B cell (primary cell): ENCODE results near the gene PDLIM5. TPM values are rescaled to one million over a fixed set of nuclear protein-coding genes. Genes with fewer than 3 reads are reported as not detected.

ENCODE experiments used
- ATAC-seq: fragments of 200-7000 bp; cut with Tn5 transposase; one replicate; pipeline ENCODE4 v1.10.0; 2021; ENCODE audit warnings: low read depth, mild to moderate bottlenecking, moderate number of reproducible peaks, moderate library complexity
- CTCF ChIA-PET: fragments of 350-600 bp; sonication (Branson Sonifier 250); formaldehyde crosslinking; loops from one replicate; lab custom pipeline; 2021; ENCODE audit warnings: antibody characterized with exemption, inconsistent platforms; lab: Charles Lee
- POLR2A ChIA-PET: fragments of 350-600 bp; sonication (Branson Sonifier 250); formaldehyde crosslinking; loops from one replicate; lab custom pipeline; 2021; ENCODE audit warnings: antibody characterized with exemption; lab: Charles Lee
- DNase-seq: peaks from one replicate; pipeline ENCODE4 v3.0.0; 2013
- H2AFZ ChIP-seq: 2 replicates; pipeline ENCODE4 v1.6.1; 2012; ENCODE audit warnings: mild to moderate bottlenecking, low read depth, low read length; ENCODE audit not compliant: insufficient read depth, poor library complexity, severe bottlenecking
- H3K27ac ChIP-seq, 2 donors: 1 replicate in 1 of 2; 2 replicates in 1 of 2; pipeline ENCODE4 v1.5.1; 2012 to 2013; ENCODE audit warnings: low read length in 2 of 2, mild to moderate bottlenecking in 2 of 2, moderate library complexity in 1 of 2
- H3K27me3 ChIP-seq, 4 experiments: fragments of 200-600 bp in 1 of 4; sonication (generic) in 1 of 4; replicated peaks in 1 of 4; 1 replicate in 2 of 4; 2 replicates in 2 of 4; pipeline versions ENCODE4 v1.6.1 to v1.7.0; 2013 to 2016; ENCODE audit warnings: low read length in 3 of 4, mild to moderate bottlenecking in 2 of 4, mixed read lengths in 1 of 4, moderate library complexity in 1 of 4; ENCODE audit not compliant: insufficient read depth in 4 of 4, control insufficient read depth in 3 of 4; ENCODE audit errors: control extremely low read depth in 1 of 4
- H3K36me3 ChIP-seq, 2 experiments: replicated peaks in 1 of 2; 1 replicate in 1 of 2; 2 replicates in 1 of 2; pipeline versions ENCODE4 v1.6.1 to v1.7.1; 2013; ENCODE audit warnings: low read length in 1 of 2; ENCODE audit not compliant: insufficient read depth in 2 of 2, control insufficient read depth in 1 of 2; ENCODE audit errors: control extremely low read depth in 1 of 2, extremely low read depth in 1 of 2
- H3K4me1 ChIP-seq, 2 donors: fragments of 200-600 bp in 1 of 2; sonication (generic) in 1 of 2; 1 replicate in 1 of 2; 2 replicates in 1 of 2; pipeline versions ENCODE4 v1.5.1 to v1.6.1; 2013 to 2017; ENCODE audit warnings: low read length in 2 of 2; ENCODE audit not compliant: control insufficient read depth in 2 of 2, insufficient read depth in 2 of 2
- H3K4me2 ChIP-seq: replicated peaks from 2 replicates; pipeline ENCODE3; 2012; ENCODE audit warnings: mild to moderate bottlenecking, low read depth, low read length; ENCODE audit not compliant: poor library complexity, severe bottlenecking
- H3K4me3 ChIP-seq, 5 experiments: fragments of 200-600 bp in 1 of 5; sonication (generic) in 1 of 5; 1 replicate in 3 of 5; 2 replicates in 2 of 5; pipeline versions ENCODE4 v1.5.1 to v1.7.0; 2011 to 2016; ENCODE audit warnings: low read length in 4 of 5, mild to moderate bottlenecking in 4 of 5, low read depth in 2 of 5, control low read depth in 1 of 5, moderate library complexity in 1 of 5; ENCODE audit not compliant: insufficient read depth in 1 of 5; ENCODE audit errors: control extremely low read depth in 1 of 5, extremely low read depth in 1 of 5
- H3K79me2 ChIP-seq: fragments of 200-600 bp; sonication (generic); one replicate; pipeline ENCODE4 v1.6.0; 2016; ENCODE audit warnings: low read length; ENCODE audit not compliant: control insufficient read depth, insufficient read depth
- H3K9ac ChIP-seq: fragments of 200-600 bp; sonication (generic); 2 replicates; pipeline ENCODE4 v1.6.1; 2017; ENCODE audit warnings: mild to moderate bottlenecking, low read length, moderate library complexity
- H3K9me3 ChIP-seq, 3 donors: one replicate each; pipeline versions ENCODE4 v1.6.1 to v1.7.1; 2013; ENCODE audit warnings: low read length in 2 of 3; ENCODE audit not compliant: control insufficient read depth in 2 of 3, insufficient read depth in 1 of 3; ENCODE audit errors: control extremely low read depth in 1 of 3
- H4K20me1 ChIP-seq: 2 replicates; pipeline ENCODE4 v1.6.0; 2012; ENCODE audit warnings: mild to moderate bottlenecking, low read length; ENCODE audit not compliant: insufficient read depth, control insufficient read depth, poor library complexity, severe bottlenecking
- H3K27ac Mint-ChIP-seq: one replicate; pipeline ENCODE4 v1.8.0; 2021; ENCODE audit warnings: mixed read lengths
- H3K27me3 Mint-ChIP-seq: one replicate; pipeline ENCODE4 v1.8.0; 2021; ENCODE audit warnings: mixed read lengths
- H3K4me1 Mint-ChIP-seq: one replicate; pipeline ENCODE4 v1.8.0; 2021; ENCODE audit warnings: mixed read lengths
- H3K4me3 Mint-ChIP-seq: one replicate; pipeline ENCODE4 v1.8.0; 2021; ENCODE audit warnings: mixed read lengths
- H3K9me3 Mint-ChIP-seq: one replicate; pipeline ENCODE4 v1.8.0; 2022; ENCODE audit warnings: mixed read lengths; ENCODE audit not compliant: insufficient read depth
- CTCF ChIP-seq: fragments of 200-600 bp; IDR thresholded peaks from one replicate; pipeline ENCODE4 v1.8.0; 2022; ENCODE audit warnings: antibody characterized with exemption, mild to moderate bottlenecking
- EZH2 ChIP-seq: IDR thresholded peaks from 2 replicates; pipeline ENCODE4 v1.6.1; 2012; ENCODE audit warnings: borderline replicate concordance, low read depth, mild to moderate bottlenecking, moderate library complexity, low read length; ENCODE audit not compliant: insufficient read depth, poor library complexity, severe bottlenecking
- WGBS: methylation state at CpG from one replicate; pipeline ENCODE4 v1.1.5; 2013; ENCODE audit warnings: missing lambda C conversion rate; ENCODE audit not compliant: insufficient coverage; 5-methylcytosine and 5-hydroxymethylcytosine counted together
- intact Hi-C: fragments of 100-400 bp; cut with micrococcal nuclease; formaldehyde crosslinking; loops from one replicate; pipeline ENCODE4 v1.10.0; 2022
- polyA plus RNA-seq: library from polyadenylated mRNA; depleted of rRNA; stranded (reverse); fragments of >200 nt; gene quantifications from 2 replicates; pipeline ENCODE4 v1.2.3, GENCODE V29; 2012
- total RNA-seq, 2 donors: library from RNA; stranded (reverse); fragments of 120-200 nt in 1 of 2; gene quantifications; 1 replicate in 1 of 2; 2 replicates in 1 of 2; pipeline versions ENCODE4 v1.2.3 to v1.2.4, GENCODE V29; 2013 to 2022

Gene PDLIM5
- total and polyA plus RNA-seq, 2 donors (not counting 1 experiment from before 2014, with no cell fraction given) = 24.0 to 30.2 TPM

- no peak overlapping the region for H3K9ac ChIP-seq
- no peak overlapping the region for H3K4me3 ChIP-seq
- Mint-ChIP-seq H3K4me3 (no peak overlapping the region), H3K9me3 (no peaks in the 10 kb centered on the region), H3K27ac (no peak overlapping the region), H3K27me3 (peaks cover 4% of the 10 kb centered on the region), H3K4me1 (no peaks in the 10 kb centered on the region)
- H3K79me2 ChIP-seq = no peaks in the 10 kb centered on the region
- POLR2A ChIA-PET = no interaction called here
- no peak for TF ChIP-seq EZH2
- TF ChIP-seq CTCF = no peak
- H3K4me1 ChIP-seq = no peaks in the 10 kb centered on the region
- no peaks in the 10 kb centered on the region for H3K36me3 ChIP-seq
- intact Hi-C loops = no loop called here
- no peaks in the 10 kb centered on the region for H3K9me3 ChIP-seq
- no peak for ATAC-seq
- H2AFZ ChIP-seq = no peak overlapping the region
- no peaks in the 10 kb centered on the region for H3K27me3 ChIP-seq
- DNase-seq = no peak
- H4K20me1 ChIP-seq = no peaks in the 10 kb centered on the region
- H3K27ac ChIP-seq = no peak overlapping the region
- CTCF ChIA-PET = no interaction called here
- H3K4me2 ChIP-seq = no peak overlapping the region
These were observed 227.2 kb downstream of the PDLIM5 start for GRCh38 chr4:94678896-94679295.

GRCh38 chr4:94680176-94680862 is 228.6 kb downstream of the PDLIM5 start:
- ChIA-PET POLR2A (no interaction called here), CTCF (no interaction called here)
- Histone ChIP-seq H4K20me1 (no peaks in the 10 kb centered on the region), H3K27ac (no peak overlapping the region), H3K4me2 (no peak overlapping the region), H3K36me3 (no peaks in the 10 kb centered on the region), H3K79me2 (no peaks in the 10 kb centered on the region), H2AFZ (no peak overlapping the region), H3K4me1 (no peaks in the 10 kb centered on the region), H3K27me3 (no peaks in the 10 kb centered on the region), H3K9me3 (no peaks in the 10 kb centered on the region), H3K9ac (no peak overlapping the region), H3K4me3 (no peak overlapping the region)
- no peaks in the 10 kb centered on the region for H3K4me1 Mint-ChIP-seq
- H3K4me3 Mint-ChIP-seq = no peak overlapping the region
- H3K9me3 Mint-ChIP-seq = no peaks in the 10 kb centered on the region
- WGBS = 100% methylated on average over 3 of the region's 10 CpGs
- no peak overlapping the region for H3K27ac Mint-ChIP-seq
- no peak for TF ChIP-seq CTCF
- TF ChIP-seq EZH2 = no peak
- intact Hi-C loops = no loop called here
- DNase-seq = no peak
- peaks cover 4% of the 10 kb centered on the region for H3K27me3 Mint-ChIP-seq
- ATAC-seq = no peak
